ENCODE measurements around the gene HTR1E.
"Not testable (repeated sequence)": the region's sequence is repeated elsewhere in the genome, so short reads cannot be mapped to it uniquely, and the experiment has no call there.

Gene HTR1E

DNA sequence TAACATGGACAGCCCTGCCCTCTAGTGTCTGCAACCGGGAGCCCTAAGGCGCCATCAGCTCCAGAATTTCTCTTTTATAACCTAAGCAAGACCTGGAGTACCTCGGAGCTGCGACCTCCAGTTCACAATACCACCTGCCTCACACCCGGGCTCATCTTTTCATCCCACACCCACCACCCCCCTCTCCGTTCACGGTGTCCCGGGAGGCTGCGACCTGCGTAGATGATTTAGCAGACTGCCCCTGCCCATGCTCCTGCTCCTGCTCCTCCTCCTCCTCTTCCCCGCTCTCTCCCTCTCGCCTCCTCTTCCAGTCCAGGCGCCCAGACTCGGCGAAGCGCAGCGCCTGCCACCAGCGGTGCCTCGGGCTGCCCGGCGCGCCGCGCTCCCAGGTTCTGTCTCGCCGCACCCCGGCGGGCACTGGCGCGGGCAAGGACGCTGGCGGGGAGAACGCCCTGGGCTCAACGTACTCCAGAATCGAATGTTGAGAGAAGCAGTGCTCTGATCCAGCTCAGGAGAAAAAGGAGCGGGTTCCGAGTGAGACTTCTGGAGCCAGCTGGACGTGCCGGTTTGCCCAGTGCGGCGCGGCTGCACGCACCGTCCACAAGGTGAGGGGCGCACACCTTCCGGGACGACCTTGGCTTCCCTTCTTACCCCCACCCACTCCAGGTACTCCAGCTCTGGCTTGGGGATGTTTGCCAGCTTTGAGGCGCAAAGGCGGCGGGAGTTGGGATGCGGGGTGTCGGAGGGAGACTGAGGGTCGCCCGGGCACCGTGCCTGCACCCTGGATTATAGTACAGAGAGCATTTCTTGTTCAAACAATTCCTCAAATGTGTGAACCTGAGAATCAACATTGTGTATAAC, at the start of gene HTR1E:
HTR1E (plus strand) TSS at position 310 of the 861 bp plus-strand sequence. CDS start 77,807 bp downstream, outside the sequence.
- DNase-seq (ENCODE audit: low read depth) = no peak
- no peak within 1 kb of the TSS for H3K4me3 ChIP-seq (ENCODE audit: low read depth, low read length)
- TF ChIP-seq, protein P1, sequence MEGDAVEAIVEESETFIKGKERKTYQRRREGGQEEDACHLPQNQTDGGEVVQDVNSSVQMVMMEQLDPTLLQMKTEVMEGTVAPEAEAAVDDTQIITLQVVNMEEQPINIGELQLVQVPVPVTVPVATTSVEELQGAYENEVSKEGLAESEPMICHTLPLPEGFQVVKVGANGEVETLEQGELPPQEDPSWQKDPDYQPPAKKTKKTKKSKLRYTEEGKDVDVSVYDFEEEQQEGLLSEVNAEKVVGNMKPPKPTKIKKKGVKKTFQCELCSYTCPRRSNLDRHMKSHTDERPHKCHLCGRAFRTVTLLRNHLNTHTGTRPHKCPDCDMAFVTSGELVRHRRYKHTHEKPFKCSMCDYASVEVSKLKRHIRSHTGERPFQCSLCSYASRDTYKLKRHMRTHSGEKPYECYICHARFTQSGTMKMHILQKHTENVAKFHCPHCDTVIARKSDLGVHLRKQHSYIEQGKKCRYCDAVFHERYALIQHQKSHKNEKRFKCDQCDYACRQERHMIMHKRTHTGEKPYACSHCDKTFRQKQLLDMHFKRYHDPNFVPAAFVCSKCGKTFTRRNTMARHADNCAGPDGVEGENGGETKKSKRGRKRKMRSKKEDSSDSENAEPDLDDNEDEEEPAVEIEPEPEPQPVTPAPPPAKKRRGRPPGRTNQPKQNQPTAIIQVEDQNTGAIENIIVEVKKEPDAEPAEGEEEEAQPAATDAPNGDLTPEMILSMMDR (IDR thresholded peaks at IDR 0.05; ENCODE audit: low read depth, low read length, missing control alignments) = peak; percentile 55

GRCh38 chr6:86888301-86888700, 49.0 kb upstream of the HTR1E start:
- DNase-seq (ENCODE audit: low read depth) = no peak
- no peak overlapping the region for H3K4me3 ChIP-seq (ENCODE audit: low read depth, low read length)
- TF ChIP-seq, protein P1 (IDR thresholded peaks at IDR 0.05; ENCODE audit: low read depth, low read length, missing control alignments) = no peak

DNA sequence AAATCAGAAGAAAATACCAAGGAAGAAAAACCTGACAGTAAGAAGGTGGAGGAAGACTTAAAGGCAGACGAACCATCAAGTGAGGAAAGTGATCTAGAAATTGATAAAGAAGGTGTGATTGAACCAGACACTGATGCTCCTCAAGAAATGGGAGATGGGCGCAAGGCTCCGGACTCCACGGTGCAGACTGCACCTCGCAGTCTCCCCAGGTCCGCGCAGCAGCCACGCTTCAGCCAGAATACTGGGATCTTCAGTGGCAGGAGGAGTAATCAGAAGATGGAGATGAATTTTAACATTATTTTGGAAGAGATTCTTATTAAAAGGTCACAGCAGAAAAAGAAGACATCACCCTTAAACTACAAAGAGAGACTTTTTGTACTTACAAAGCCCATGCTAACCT, 40.1 kb upstream of the HTR1E start:
- not testable (repeated sequence) for DNase-seq (ENCODE audit: low read depth); H3K4me3 ChIP-seq (ENCODE audit: low read depth, low read length)

GRCh38 chr6:86913795-86914194, 23.5 kb upstream of the HTR1E start:
- TF ChIP-seq, protein P1 (IDR thresholded peaks at IDR 0.05; ENCODE audit: low read depth, low read length, missing control alignments) = no peak
- H3K4me3 ChIP-seq (ENCODE audit: low read depth, low read length) = no peak overlapping the region
- no peak for DNase-seq (ENCODE audit: low read depth)

- TF ChIP-seq, protein P1 (IDR thresholded peaks at IDR 0.05; ENCODE audit: low read depth, low read length, missing control alignments) = no peak
- no peak for DNase-seq (ENCODE audit: low read depth)
- no peak overlapping the region for H3K4me3 ChIP-seq (ENCODE audit: low read depth, low read length)
These were observed 20.9 kb upstream of the HTR1E start for GRCh38 chr6:86916393-86916792.

GRCh38 chr6:86927138-86927537, 10.2 kb upstream of the HTR1E start:
- not testable (repeated sequence) for H3K4me3 ChIP-seq (ENCODE audit: low read depth, low read length); DNase-seq (ENCODE audit: low read depth)

DNA sequence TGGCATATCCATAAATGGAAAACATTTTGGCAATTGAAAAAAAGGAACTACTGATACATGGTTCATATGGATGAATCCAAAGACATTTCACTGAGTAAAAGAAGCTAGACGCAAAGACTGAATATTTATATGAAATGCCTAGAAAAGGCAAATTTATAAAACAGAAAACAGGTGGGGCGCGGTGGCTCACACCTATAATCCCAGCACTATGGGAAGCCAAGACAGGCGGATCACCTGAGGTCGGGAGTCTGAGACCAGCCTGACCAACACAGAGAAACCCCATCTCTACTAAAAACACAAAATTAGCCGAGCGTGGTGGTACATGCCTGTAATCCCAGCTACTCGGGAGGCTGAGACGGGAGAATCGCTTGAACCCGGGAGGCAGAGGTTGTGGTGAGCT, 9.5 kb upstream of the HTR1E start:
- not testable (repeated sequence) for H3K4me3 ChIP-seq (ENCODE audit: low read depth, low read length); DNase-seq (ENCODE audit: low read depth)

DNA sequence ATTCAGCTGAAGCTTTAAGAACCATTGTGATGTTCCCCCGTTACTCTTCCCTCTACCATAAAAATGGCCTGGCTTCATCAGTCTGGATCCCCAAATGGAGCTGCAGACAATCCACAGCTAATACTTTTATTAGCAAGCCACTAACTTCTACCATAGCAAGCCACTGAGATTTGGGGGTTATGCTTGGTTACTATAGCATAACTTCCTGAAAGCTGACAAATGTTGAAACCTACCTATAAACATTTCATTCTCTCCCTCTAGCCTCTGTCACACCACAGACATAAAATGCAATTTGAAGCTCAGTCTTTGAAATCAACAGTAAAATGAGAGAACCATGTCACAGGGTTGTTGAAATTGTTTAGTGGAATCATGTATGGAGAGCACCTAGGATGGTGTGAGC, 3.0 kb upstream of the HTR1E start:
- TF ChIP-seq, protein P1 (IDR thresholded peaks at IDR 0.05; ENCODE audit: low read depth, low read length, missing control alignments) = no peak
- no peak for DNase-seq (ENCODE audit: low read depth)
- H3K4me3 ChIP-seq (ENCODE audit: low read depth, low read length) = no peak overlapping the region
